H1 (cell line): ENCODE results near the gene IDI1. TPM values are rescaled to one million over a fixed set of nuclear protein-coding genes. Genes with fewer than 3 reads are reported as not detected.

ENCODE experiments used
- CHD7 ChIP-seq: fragments of 300-600 bp; sonication (generic); IDR thresholded peaks from 2 replicates; pipeline ENCODE4 v1.7.1; 2012; ENCODE audit warnings: low read length, moderate library complexity, mild to moderate bottlenecking, inconsistent platforms; ENCODE audit not compliant: insufficient replicate concordance
- CREB1 ChIP-seq: IDR thresholded peaks from 2 replicates; pipeline ENCODE4 v1.6.1; 2012; ENCODE audit warnings: inconsistent platforms
- CTBP2 ChIP-seq: IDR thresholded peaks from 2 replicates; pipeline ENCODE4 v1.7.0; 2011; ENCODE audit warnings: borderline replicate concordance, mild to moderate bottlenecking, moderate library complexity, mixed read lengths, low read length; ENCODE audit not compliant: insufficient read depth, insufficient read length
- FOSL1 ChIP-seq: IDR thresholded peaks from 2 replicates; pipeline ENCODE4 v1.6.1; 2011; ENCODE audit warnings: mild to moderate bottlenecking, low read depth, low read length, moderate library complexity; ENCODE audit not compliant: insufficient read depth
- KDM5A ChIP-seq: fragments of 200-600 bp; IDR thresholded peaks from 2 replicates; pipeline ENCODE4 v1.7.1; 2012; ENCODE audit warnings: mild to moderate bottlenecking, low read length, inconsistent platforms, mixed read lengths
- MAFK ChIP-seq: IDR thresholded peaks from 2 replicates; pipeline ENCODE4 v1.6.1; 2012; ENCODE audit warnings: low read depth, mild to moderate bottlenecking, improper control_type of control experiment, low read length
- POLR2AphosphoS5 ChIP-seq: IDR thresholded peaks from 2 replicates; pipeline ENCODE4 v1.6.1; 2011; ENCODE audit warnings: low read depth, low read length
- SP2 ChIP-seq: IDR thresholded peaks from 2 replicates; pipeline ENCODE4 v1.6.1; 2012; ENCODE audit warnings: mild to moderate bottlenecking, low read length, inconsistent platforms
- SRF ChIP-seq: IDR thresholded peaks from 2 replicates; pipeline ENCODE4 v1.6.1; 2011; ENCODE audit warnings: mild to moderate bottlenecking, low read depth, low read length, moderate library complexity
- TAF7 ChIP-seq: optimal IDR thresholded peaks from 2 replicates; pipeline ENCODE3; 2011; ENCODE audit warnings: low read depth, mild to moderate bottlenecking, inconsistent platforms, low read length, moderate library complexity, borderline replicate concordance
- TBP ChIP-seq: IDR thresholded peaks from 2 replicates; pipeline ENCODE4 v1.6.1; 2011; ENCODE audit warnings: low read depth, low read length, improper control_type of control experiment
- polyA plus RNA-seq, 7 experiments: library from polyadenylated mRNA; depleted of rRNA in 3 of 7; stranded (reverse) in 5 of 7; unstranded in 2 of 7; fragments of >200 nt in 5 of 7; fragments of 200-250 nt in 2 of 7; gene quantifications; 1 replicate in 5 of 7; 2 replicates in 1 of 7; 4 replicates in 1 of 7; pipeline versions ENCODE4 v1.2.1 to v1.2.3, GENCODE V29; 2011 to 2013; ENCODE audit warnings: missing spikeins in 2 of 7, mixed read lengths in 2 of 7
- total RNA-seq: library from RNA; stranded (reverse); fragmentation: NEBNext Ultra II Directional; extraction: Animal tissue kit (Norgen Biotek cat#: 25700); gene quantifications from 2 replicates; pipeline ENCODE4 v1.2.1, GENCODE V29; 2021

The IDI1 gene
- total and polyA plus RNA-seq, 2 of the 8 experiments (the other 6 are each of a cell fraction or from before 2014, with no cell fraction given): 35.3 to 56.6 TPM

GRCh38 chr10:1058017-1058416, 9.1 kb upstream of the IDI1 start (continued):
- TF ChIP-seq CHD7 (no peak), KDM5A (no peak), SRF (no peak), SP2 (no peak), CTBP2 (no peak), TAF7 (no peak), MAFK (no peak), CREB1 (no peak), POLR2AphosphoS5 (no peak), TBP (no peak), FOSL1 (no peak)
